Coronary artery (tissue), 2 donors: ENCODE data around the gene NAA20.

ENCODE experiments used
- DNase-seq: peaks from one replicate; pipeline ENCODE4 v3.0.0-alpha.2; 2017; ENCODE audit warnings: low spot score
- H3K27ac ChIP-seq, 2 donors: fragments of 200-600 bp; sonication (generic); one replicate each; pipeline ENCODE4 v1.5.1; 2016 to 2019
- H3K4me3 ChIP-seq: fragments of 200-600 bp; sonication (generic); 2 replicates; pipeline ENCODE4 v1.5.1; 2016; ENCODE audit warnings: mild to moderate bottlenecking, moderate library complexity
- CTCF ChIP-seq: fragments of 200-600 bp; sonication (generic); IDR thresholded peaks from one replicate; pipeline ENCODE4 v1.5.1; 2019; ENCODE audit warnings: antibody characterized with exemption

NAA20 gene

GRCh38 chr20:19976595-19977372 lies 40.4 kb upstream of the NAA20 start:
- DNase-seq = no peak
- peak overlapping the region; percentile 75 for H3K4me3 ChIP-seq
- TF ChIP-seq CTCF = no peak
- H3K27ac ChIP-seq = peak overlapping the region; percentile 86 to 94

- no peak for DNase-seq
- peak overlapping the region; percentile 75 for H3K4me3 ChIP-seq
- H3K27ac ChIP-seq = peak overlapping the region; percentile 86 to 94
- no peak for TF ChIP-seq CTCF
These were observed 39.8 kb upstream of the NAA20 start for GRCh38 chr20:19977373-19977770.

- no peak for TF ChIP-seq CTCF
- peak overlapping the region; percentile 86 to 94 for H3K27ac ChIP-seq
- H3K4me3 ChIP-seq = peak overlapping the region; percentile 75
- DNase-seq = no peak
These were observed 38.5 kb upstream of the NAA20 start for GRCh38 chr20:19978511-19979210.

GRCh38 chr20:19981031-19981451 lies 36.1 kb upstream of the NAA20 start:
- no peak for TF ChIP-seq CTCF
- no peak for DNase-seq
- Histone ChIP-seq H3K27ac (peak overlapping the region; percentile 19 to 27), H3K4me3 (no peak overlapping the region)

GRCh38 chr20:19986419-19986818 lies 30.7 kb upstream of the NAA20 start:
- Histone ChIP-seq H3K27ac (peak overlapping the region; percentile 24 to 43), H3K4me3 (no peak overlapping the region)
- DNase-seq = no peak
- no peak for TF ChIP-seq CTCF

- no peak for TF ChIP-seq CTCF
- no peak overlapping the region for H3K4me3 ChIP-seq
- DNase-seq = no peak
- H3K27ac ChIP-seq = peak overlapping the region; percentile 24 to 43
These were observed 30.1 kb upstream of the NAA20 start for GRCh38 chr20:19987046-19987445.

- TF ChIP-seq CTCF = no peak
- Histone ChIP-seq H3K4me3 (no peak overlapping the region), H3K27ac (no peak overlapping the region)
- no peak for DNase-seq
These were observed 26.3 kb upstream of the NAA20 start for GRCh38 chr20:19990850-19991249.
